ENCODE measurements around the gene NFKBIE. TPM values are rescaled to one million over a fixed set of nuclear protein-coding genes. Genes with fewer than 3 reads are reported as not detected.

NFKBIE gene
- total and polyA plus RNA-seq, 9 of the 15 experiments (the other 6 are each of a cell fraction or from before 2014, with no cell fraction given), result 2.1 to 16.4 (median 11.7) TPM

GRCh38 chr6:44234101-44235025 is 31.0 kb downstream of the NFKBIE start (continued):
- TF ChIP-seq ZNF592 (IDR thresholded peaks at IDR 0.05) (0 out of 2 replicates have a peak, but pooled peaks have one; percentile 23), MTF1 (CRISPR knock-in tag; IDR thresholded peaks at IDR 0.05; ENCODE audit: borderline replicate concordance) (0 out of 2 replicates have a peak, but pooled peaks have one; percentile 12), ZMIZ1 (IDR thresholded peaks at IDR 0.05; ENCODE audit: low read depth in 2 of 2, low read length in 2 of 2) (no peak), CTCF (IDR thresholded peaks at IDR 0.05 in 2 of 3, conservative IDR thresholded peaks at IDR 0.05 in 1 of 3; ENCODE audit: insufficient read depth in 2 of 3, low read depth in 1 of 3, low read length in 3 of 3) (peak; percentile 95 to 96 (median 95)), RAD21 (CRISPR knock-in tag; conservative IDR thresholded peaks at IDR 0.05 in 1 of 2, IDR thresholded peaks at IDR 0.05 in 1 of 2) (peak; percentile 92 to 97), RBFOX2 (IDR thresholded peaks at IDR 0.05; ENCODE audit: low read depth, low read length) (0 out of 2 replicates have a peak, but pooled peaks have one; percentile 36), CTBP1 (IDR thresholded peaks at IDR 0.05; ENCODE audit: borderline replicate concordance) (peak; percentile 56; the same call in 1 of the 2 replicates), SRSF9 (IDR thresholded peaks at IDR 0.05; ENCODE audit: borderline replicate concordance, low read depth, low read length) (no peak), VEZF1 (CRISPR knock-in tag; IDR thresholded peaks at IDR 0.05) (peak; percentile 98), MXI1 (IDR thresholded peaks at IDR 0.05; ENCODE audit: low read depth, low read length) (no peak), SMAD1 (IDR thresholded peaks at IDR 0.05; ENCODE audit: low read depth, low read length, partially characterized antibody) (no peak), MTA3 (IDR thresholded peaks at IDR 0.05; ENCODE audit: borderline replicate concordance) (0 out of 2 replicates have a peak, but pooled peaks have one; percentile 31), ZNF146 (CRISPR knock-in tag; IDR thresholded peaks at IDR 0.05; ENCODE audit: unreplicated experiment) (no peak), ZNF24 (IDR thresholded peaks at IDR 0.05) (peak; percentile 36; the same call in 1 of the 2 replicates)
